C4-2B (cell line): ENCODE results near the gene LPP.

Experiments used
- ZFX ChIP-seq: fragments of 450-650 bp; IDR thresholded peaks from 2 replicates; pipeline ENCODE4 v1.6.1; 2017
- TF ChIP-seq, protein P1 (sequence below): fragments of 450-650 bp; conservative IDR thresholded peaks from 2 replicates; pipeline ENCODE4 v1.5.1; 2017; ENCODE audit warnings: mild to moderate bottlenecking

DNA sequence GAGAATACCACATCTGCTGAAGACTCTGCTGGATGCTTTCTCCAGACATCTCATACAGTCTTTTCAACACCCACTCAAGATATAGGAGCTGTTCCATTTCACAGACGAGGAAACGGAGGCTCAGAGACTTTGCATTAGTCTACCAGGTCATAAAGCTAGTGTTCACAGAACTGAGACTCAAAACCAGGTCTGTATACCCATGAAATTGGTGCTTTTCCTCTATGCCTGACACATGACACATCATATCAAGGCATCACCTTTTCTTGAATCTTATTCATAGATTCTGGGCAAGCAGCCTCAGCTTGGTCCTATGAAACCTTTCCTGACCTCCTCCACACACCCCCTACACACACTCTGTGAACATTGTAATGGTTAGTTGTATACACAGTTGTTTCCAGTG is 101.2 kb downstream of the LPP start:
- TF ChIP-seq, protein P1, sequence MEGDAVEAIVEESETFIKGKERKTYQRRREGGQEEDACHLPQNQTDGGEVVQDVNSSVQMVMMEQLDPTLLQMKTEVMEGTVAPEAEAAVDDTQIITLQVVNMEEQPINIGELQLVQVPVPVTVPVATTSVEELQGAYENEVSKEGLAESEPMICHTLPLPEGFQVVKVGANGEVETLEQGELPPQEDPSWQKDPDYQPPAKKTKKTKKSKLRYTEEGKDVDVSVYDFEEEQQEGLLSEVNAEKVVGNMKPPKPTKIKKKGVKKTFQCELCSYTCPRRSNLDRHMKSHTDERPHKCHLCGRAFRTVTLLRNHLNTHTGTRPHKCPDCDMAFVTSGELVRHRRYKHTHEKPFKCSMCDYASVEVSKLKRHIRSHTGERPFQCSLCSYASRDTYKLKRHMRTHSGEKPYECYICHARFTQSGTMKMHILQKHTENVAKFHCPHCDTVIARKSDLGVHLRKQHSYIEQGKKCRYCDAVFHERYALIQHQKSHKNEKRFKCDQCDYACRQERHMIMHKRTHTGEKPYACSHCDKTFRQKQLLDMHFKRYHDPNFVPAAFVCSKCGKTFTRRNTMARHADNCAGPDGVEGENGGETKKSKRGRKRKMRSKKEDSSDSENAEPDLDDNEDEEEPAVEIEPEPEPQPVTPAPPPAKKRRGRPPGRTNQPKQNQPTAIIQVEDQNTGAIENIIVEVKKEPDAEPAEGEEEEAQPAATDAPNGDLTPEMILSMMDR = no peak
- TF ChIP-seq ZFX = no peak
